Breast epithelium (tissue), 3 donors: ENCODE measurements around the gene KRT86.

Experiments used
- POLR2AphosphoS5 ChIP-seq, 3 donors: sonication (generic); formaldehyde crosslinking; IDR thresholded peaks; one replicate each; pipeline ENCODE4 v1.6.1; 2017; ENCODE audit warnings: antibody characterized with exemption in 3 of 3
- TF ChIP-seq, protein P1 (sequence below), 3 donors: fragments of 450-650 bp; IDR thresholded peaks; one replicate each; pipeline ENCODE4 v1.5.1; 2016 to 2017; ENCODE audit warnings: antibody characterized with exemption in 3 of 3, mild to moderate bottlenecking in 3 of 3, moderate library complexity in 3 of 3

DNA sequence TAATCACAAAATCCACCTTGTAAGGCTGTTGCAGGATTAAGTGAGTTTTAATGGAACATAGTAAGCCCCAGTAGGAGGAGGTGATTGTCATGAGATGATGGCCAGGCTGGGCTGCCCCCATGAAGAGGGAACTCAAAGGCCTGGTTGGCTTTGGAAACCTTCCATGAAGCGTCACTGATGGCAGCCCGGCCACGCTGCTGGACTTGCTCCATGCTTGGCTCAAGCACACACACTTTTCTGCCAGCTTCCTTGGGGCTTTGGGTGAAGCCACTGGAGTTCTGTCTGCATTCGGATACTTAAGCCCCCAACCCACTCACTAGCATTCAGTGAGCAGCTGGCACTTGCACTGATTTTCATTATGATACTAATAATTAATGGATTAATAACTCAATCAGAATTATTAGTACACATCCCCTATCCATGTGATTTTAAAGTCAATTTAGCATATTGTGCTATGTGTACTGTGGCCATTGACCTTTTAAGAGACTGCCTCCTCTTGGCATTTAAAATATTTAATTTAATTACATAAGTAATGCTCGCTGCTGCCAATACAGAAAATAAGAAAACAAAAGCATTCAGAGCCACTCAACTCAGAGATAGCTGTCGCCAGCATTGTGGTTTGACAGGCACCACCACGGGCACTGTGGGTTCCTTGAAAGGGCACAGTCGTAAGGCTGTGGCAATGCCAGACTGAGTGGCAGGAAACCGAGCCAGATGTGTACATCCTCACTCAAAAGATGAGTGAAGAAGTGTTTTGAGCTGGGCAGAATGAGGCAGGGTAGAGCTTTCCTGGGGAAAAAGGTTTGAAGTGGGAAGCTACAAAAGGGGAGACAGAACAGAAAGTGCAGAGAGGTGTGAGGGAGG lies 77.0 kb downstream of the KRT86 start:
- TF ChIP-seq, protein P1, sequence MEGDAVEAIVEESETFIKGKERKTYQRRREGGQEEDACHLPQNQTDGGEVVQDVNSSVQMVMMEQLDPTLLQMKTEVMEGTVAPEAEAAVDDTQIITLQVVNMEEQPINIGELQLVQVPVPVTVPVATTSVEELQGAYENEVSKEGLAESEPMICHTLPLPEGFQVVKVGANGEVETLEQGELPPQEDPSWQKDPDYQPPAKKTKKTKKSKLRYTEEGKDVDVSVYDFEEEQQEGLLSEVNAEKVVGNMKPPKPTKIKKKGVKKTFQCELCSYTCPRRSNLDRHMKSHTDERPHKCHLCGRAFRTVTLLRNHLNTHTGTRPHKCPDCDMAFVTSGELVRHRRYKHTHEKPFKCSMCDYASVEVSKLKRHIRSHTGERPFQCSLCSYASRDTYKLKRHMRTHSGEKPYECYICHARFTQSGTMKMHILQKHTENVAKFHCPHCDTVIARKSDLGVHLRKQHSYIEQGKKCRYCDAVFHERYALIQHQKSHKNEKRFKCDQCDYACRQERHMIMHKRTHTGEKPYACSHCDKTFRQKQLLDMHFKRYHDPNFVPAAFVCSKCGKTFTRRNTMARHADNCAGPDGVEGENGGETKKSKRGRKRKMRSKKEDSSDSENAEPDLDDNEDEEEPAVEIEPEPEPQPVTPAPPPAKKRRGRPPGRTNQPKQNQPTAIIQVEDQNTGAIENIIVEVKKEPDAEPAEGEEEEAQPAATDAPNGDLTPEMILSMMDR (IDR thresholded peaks at IDR 0.05) = no peak
- peak in 1 of 3 donors; percentile 14 for TF ChIP-seq POLR2AphosphoS5 (IDR thresholded peaks at IDR 0.05)
